Neural cell (in vitro differentiated cells): ENCODE data around the gene LRIF1. TPM values are rescaled to one million over a fixed set of nuclear protein-coding genes. Genes with fewer than 3 reads are reported as not detected.

ENCODE experiments used
- H2AFZ ChIP-seq: fragments of 200-600, 300-800 bp; sonication (generic), shearing (Covaris generic); 2 replicates; pipeline ENCODE4 v1.6.0; 2014; ENCODE audit warnings: low read depth, mild to moderate bottlenecking, antibody characterized with exemption, low read length, moderate library complexity
- H3F3A ChIP-seq: fragments of 200-600 bp; shearing (Covaris generic); 2 replicates; pipeline ENCODE4 v1.6.1; 2016; ENCODE audit warnings: mild to moderate bottlenecking, moderate library complexity, mixed read lengths, antibody characterized with exemption, low read length; ENCODE audit not compliant: insufficient read depth, poor library complexity, severe bottlenecking
- H3K27ac ChIP-seq: fragments of 200-600, 300-800 bp; sonication (generic), shearing (Covaris generic); 2 replicates; pipeline ENCODE4 v1.5.1; 2014; ENCODE audit warnings: mild to moderate bottlenecking, low read length, moderate library complexity
- H3K27me3 ChIP-seq: fragments of 300-800, 200-600 bp; sonication (generic), shearing (Covaris generic); 2 replicates; pipeline ENCODE4 v1.6.0; 2014; ENCODE audit warnings: mild to moderate bottlenecking, low read depth, low read length, moderate library complexity; ENCODE audit not compliant: insufficient read depth
- H3K36me3 ChIP-seq: fragments of 300-800, 200-600 bp; sonication (generic), shearing (Covaris generic); 2 replicates; pipeline ENCODE4 v1.5.1; 2014; ENCODE audit warnings: mild to moderate bottlenecking, antibody characterized with exemption, low read length, moderate library complexity; ENCODE audit not compliant: insufficient read depth
- H3K4me2 ChIP-seq: fragments of 300-800, 200-600 bp; sonication (generic), shearing (Covaris generic); 2 replicates; pipeline ENCODE4 v1.6.0; 2014; ENCODE audit warnings: mild to moderate bottlenecking, low read length
- H3K4me3 ChIP-seq: fragments of 300-800, 200-600 bp; sonication (generic), shearing (Covaris generic); 2 replicates; pipeline ENCODE4 v1.5.1; 2014; ENCODE audit warnings: mild to moderate bottlenecking, low read length, moderate library complexity
- H3K79me2 ChIP-seq: fragments of 200-600 bp; shearing (Covaris generic); replicated peaks from 2 replicates; pipeline ENCODE4 v1.6.0; 2014; ENCODE audit warnings: mild to moderate bottlenecking, low read length, moderate library complexity; ENCODE audit not compliant: insufficient read depth
- H3K9ac ChIP-seq: fragments of 300-800, 200-600 bp; sonication (generic), shearing (Covaris generic); 2 replicates; pipeline ENCODE4 v1.6.1; 2016; ENCODE audit warnings: mild to moderate bottlenecking, low read length, mixed read lengths
- H3K9me2 ChIP-seq: fragments of 200-600 bp; shearing (Covaris generic); 2 replicates; pipeline ENCODE4 v1.6.1; 2016; ENCODE audit warnings: mild to moderate bottlenecking, low read length, mixed read lengths; ENCODE audit not compliant: insufficient read depth
- H3K9me3 ChIP-seq: fragments of 200-600, 300-800 bp; sonication (generic), shearing (Covaris generic); 2 replicates; pipeline ENCODE4 v1.6.1; 2016; ENCODE audit warnings: mild to moderate bottlenecking, mixed run types, low read length, moderate library complexity, mixed read lengths
- H4K20me1 ChIP-seq: fragments of 200-600 bp; shearing (Covaris generic); 2 replicates; pipeline ENCODE4 v1.6.1; 2016; ENCODE audit warnings: mild to moderate bottlenecking, mixed run types; ENCODE audit not compliant: insufficient read depth
- EP300 ChIP-seq: fragments of 450-650 bp; conservative IDR thresholded peaks from 2 replicates; pipeline ENCODE4 v1.6.1; 2014; ENCODE audit warnings: antibody characterized with exemption, mild to moderate bottlenecking, moderate library complexity; ENCODE audit not compliant: poor library complexity, severe bottlenecking
- EZH2 ChIP-seq: fragments of 200-600, 300-800 bp; shearing (Covaris generic), sonication (generic); IDR thresholded peaks from 2 replicates; pipeline ENCODE4 v1.6.1; 2014; ENCODE audit warnings: antibody characterized with exemption, low read length, borderline replicate concordance, mild to moderate bottlenecking; ENCODE audit not compliant: insufficient read depth, poor library complexity, severe bottlenecking
- MXI1 ChIP-seq: fragments of 450-650 bp; conservative IDR thresholded peaks from 2 replicates; pipeline ENCODE4 v1.6.1; 2014; ENCODE audit warnings: antibody characterized with exemption, mild to moderate bottlenecking; ENCODE audit not compliant: poor library complexity, severe bottlenecking
- POLR2AphosphoS5 ChIP-seq: IDR thresholded peaks from 2 replicates; pipeline ENCODE4 v1.6.1; 2012
- RAD21 ChIP-seq: fragments of 450-650 bp; conservative IDR thresholded peaks from 2 replicates; pipeline ENCODE4 v1.6.1; 2014; ENCODE audit warnings: antibody characterized with exemption, mild to moderate bottlenecking, moderate library complexity
- SMC3 ChIP-seq: fragments of 450-650 bp; conservative IDR thresholded peaks from 2 replicates; pipeline ENCODE4 v1.6.1; 2014; ENCODE audit warnings: antibody characterized with exemption, mild to moderate bottlenecking, moderate library complexity; ENCODE audit not compliant: poor library complexity
- TAF1 ChIP-seq: IDR thresholded peaks from 2 replicates; pipeline ENCODE4 v1.6.1; 2012; ENCODE audit warnings: low read depth
- polyA plus RNA-seq: library from polyadenylated mRNA; depleted of rRNA; stranded (reverse); fragments of >200 nt; gene quantifications from 2 replicates; pipeline ENCODE4 v1.2.3, GENCODE V29; 2014
- TF ChIP-seq, protein P1 (sequence below): IDR thresholded peaks from 2 replicates; pipeline ENCODE4 v1.6.1; 2012; ENCODE audit warnings: borderline replicate concordance
- TF ChIP-seq, protein P2 (sequence below): fragments of 450-650 bp; IDR thresholded peaks from 2 replicates; pipeline ENCODE4 v1.5.1; 2014; ENCODE audit warnings: antibody characterized with exemption, mild to moderate bottlenecking, moderate library complexity; ENCODE audit not compliant: poor library complexity, severe bottlenecking

Gene LRIF1
- polyA plus RNA-seq, 1 donor from 2014 or later, result 26.8 TPM

DNA sequence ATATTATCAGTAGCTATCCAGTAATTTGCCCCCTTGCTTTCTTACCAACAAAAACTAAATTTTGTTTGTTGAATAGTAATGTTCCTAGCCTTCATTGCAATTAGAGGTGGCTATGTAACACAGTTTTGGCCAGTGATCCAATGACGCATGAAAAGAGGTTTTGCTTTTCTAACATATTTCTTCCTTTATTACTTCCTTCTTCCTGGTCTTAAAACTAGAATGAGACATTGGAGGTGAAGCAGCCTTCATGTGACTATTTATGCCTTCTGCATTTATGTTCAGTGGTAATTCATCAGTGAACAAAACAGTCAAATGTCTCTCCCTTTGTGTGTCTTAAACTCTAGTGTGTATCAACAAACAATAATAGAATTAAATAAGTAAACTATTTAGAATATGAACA is 35.5 kb downstream of the LRIF1 start:
- Histone ChIP-seq H3F3A (no peaks in the 10 kb centered on the region), H3K36me3 (no peaks in the 10 kb centered on the region), H3K27ac (no peak overlapping the region), H3K9me3 (no peaks in the 10 kb centered on the region), H3K9me2 (no peaks in the 10 kb centered on the region), H3K27me3 (no peaks in the 10 kb centered on the region), H3K4me2 (no peak overlapping the region), H2AFZ (no peak overlapping the region), H3K4me3 (no peak overlapping the region), H3K9ac (no peak overlapping the region), H3K79me2 (no peaks in the 10 kb centered on the region), H4K20me1 (no peaks in the 10 kb centered on the region)
- TF ChIP-seq, protein P1, sequence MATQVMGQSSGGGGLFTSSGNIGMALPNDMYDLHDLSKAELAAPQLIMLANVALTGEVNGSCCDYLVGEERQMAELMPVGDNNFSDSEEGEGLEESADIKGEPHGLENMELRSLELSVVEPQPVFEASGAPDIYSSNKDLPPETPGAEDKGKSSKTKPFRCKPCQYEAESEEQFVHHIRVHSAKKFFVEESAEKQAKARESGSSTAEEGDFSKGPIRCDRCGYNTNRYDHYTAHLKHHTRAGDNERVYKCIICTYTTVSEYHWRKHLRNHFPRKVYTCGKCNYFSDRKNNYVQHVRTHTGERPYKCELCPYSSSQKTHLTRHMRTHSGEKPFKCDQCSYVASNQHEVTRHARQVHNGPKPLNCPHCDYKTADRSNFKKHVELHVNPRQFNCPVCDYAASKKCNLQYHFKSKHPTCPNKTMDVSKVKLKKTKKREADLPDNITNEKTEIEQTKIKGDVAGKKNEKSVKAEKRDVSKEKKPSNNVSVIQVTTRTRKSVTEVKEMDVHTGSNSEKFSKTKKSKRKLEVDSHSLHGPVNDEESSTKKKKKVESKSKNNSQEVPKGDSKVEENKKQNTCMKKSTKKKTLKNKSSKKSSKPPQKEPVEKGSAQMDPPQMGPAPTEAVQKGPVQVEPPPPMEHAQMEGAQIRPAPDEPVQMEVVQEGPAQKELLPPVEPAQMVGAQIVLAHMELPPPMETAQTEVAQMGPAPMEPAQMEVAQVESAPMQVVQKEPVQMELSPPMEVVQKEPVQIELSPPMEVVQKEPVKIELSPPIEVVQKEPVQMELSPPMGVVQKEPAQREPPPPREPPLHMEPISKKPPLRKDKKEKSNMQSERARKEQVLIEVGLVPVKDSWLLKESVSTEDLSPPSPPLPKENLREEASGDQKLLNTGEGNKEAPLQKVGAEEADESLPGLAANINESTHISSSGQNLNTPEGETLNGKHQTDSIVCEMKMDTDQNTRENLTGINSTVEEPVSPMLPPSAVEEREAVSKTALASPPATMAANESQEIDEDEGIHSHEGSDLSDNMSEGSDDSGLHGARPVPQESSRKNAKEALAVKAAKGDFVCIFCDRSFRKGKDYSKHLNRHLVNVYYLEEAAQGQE, result no peak
- TF ChIP-seq POLR2AphosphoS5 (no peak), TAF1 (no peak), SMC3 (no peak), RAD21 (no peak), MXI1 (no peak), EP300 (no peak), EZH2 (no peak)
- TF ChIP-seq, protein P2, sequence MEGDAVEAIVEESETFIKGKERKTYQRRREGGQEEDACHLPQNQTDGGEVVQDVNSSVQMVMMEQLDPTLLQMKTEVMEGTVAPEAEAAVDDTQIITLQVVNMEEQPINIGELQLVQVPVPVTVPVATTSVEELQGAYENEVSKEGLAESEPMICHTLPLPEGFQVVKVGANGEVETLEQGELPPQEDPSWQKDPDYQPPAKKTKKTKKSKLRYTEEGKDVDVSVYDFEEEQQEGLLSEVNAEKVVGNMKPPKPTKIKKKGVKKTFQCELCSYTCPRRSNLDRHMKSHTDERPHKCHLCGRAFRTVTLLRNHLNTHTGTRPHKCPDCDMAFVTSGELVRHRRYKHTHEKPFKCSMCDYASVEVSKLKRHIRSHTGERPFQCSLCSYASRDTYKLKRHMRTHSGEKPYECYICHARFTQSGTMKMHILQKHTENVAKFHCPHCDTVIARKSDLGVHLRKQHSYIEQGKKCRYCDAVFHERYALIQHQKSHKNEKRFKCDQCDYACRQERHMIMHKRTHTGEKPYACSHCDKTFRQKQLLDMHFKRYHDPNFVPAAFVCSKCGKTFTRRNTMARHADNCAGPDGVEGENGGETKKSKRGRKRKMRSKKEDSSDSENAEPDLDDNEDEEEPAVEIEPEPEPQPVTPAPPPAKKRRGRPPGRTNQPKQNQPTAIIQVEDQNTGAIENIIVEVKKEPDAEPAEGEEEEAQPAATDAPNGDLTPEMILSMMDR, result no peak

DNA sequence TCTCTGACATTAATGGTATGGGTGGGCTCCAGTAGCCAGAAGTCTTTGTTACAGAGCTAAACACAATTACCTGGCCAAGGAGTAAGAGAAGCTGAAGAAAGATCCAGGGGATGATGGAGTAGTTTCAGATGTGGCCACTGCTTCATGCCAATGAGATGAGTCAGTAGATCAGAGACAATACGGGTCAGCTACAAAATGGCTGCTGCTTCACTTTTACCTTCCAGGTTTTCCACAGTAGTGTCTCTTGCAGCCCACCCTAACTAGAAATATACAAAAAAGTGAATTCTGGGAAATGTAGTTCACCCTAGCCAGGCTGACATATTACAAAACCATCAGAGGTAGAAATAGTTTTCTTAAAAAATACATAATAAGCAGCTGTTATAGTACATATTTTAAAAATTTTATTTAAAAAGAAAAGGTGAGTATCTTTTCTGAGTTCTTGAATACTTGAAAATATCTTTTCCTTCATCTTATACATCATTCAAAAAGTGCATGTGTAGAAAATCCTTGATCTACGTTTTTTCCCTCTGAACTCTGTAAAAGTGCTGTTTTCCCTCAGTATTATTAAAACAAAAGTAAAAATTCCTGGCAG is 36.1 kb downstream of the LRIF1 start:
- Histone ChIP-seq H3K9ac (no peak overlapping the region), H3K27ac (no peak overlapping the region), H3K9me2 (no peaks in the 10 kb centered on the region), H2AFZ (no peak overlapping the region), H3K36me3 (no peaks in the 10 kb centered on the region), H3F3A (no peaks in the 10 kb centered on the region), H4K20me1 (no peaks in the 10 kb centered on the region), H3K79me2 (no peaks in the 10 kb centered on the region), H3K9me3 (no peaks in the 10 kb centered on the region), H3K4me3 (no peak overlapping the region), H3K4me2 (no peak overlapping the region), H3K27me3 (no peaks in the 10 kb centered on the region)
- TF ChIP-seq POLR2AphosphoS5, result no peak
- no peak for TF ChIP-seq TAF1
- TF ChIP-seq EZH2, result no peak
- TF ChIP-seq, protein P1, result no peak
- no peak for TF ChIP-seq MXI1
- TF ChIP-seq, protein P2, result no peak
- no peak for TF ChIP-seq RAD21
- no peak for TF ChIP-seq EP300
- no peak for TF ChIP-seq SMC3
